ENCODE measurements around the gene JAGN1. TPM values are rescaled to one million over a fixed set of nuclear protein-coding genes. Genes with fewer than 3 reads are reported as not detected.

The JAGN1 gene
- total and polyA plus RNA-seq, 2 donors (not counting 1 experiment from before 2014, with no cell fraction given): 20.3 to 25.7 TPM

DNA sequence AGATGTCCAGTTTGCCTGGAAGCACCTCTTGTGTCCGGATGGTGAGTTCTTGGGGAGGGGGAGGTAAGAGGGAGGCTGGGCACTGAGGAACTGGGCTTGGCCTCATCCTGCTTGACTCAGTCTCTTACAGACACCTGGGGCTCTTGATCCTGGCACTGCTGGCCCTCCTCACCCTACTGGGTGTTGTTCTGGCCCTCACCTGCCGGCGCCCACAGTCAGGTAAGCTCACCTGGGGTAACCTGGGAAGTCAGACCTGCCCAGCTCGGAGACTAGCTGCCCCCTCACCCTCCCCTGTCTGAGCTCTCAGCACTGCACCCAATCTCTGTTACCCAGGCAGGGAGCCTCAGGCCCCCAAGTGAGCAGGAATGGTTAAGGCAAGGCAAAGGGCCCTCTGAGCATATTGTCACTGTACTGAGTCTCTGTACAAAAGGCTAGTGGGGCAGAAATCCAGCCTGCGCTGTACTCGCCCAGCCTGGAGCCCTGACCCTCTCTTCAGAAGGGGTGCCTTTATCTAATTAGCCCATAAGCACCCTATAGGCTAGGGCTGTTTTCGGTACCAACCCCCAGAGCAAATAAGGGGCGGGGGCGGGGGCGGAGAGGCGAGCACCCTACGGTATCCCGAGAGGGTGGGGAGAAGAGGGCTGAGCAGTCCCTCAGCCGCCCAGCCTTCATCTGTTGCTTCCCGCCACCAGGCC is 24.3 kb downstream of the JAGN1 start:
- peak overlapping the region; percentile 78 for H2AFZ ChIP-seq (ENCODE audit: insufficient read depth, low read depth, low read length, poor library complexity, severe bottlenecking)
- peaks cover 15% of the 10 kb centered on the region for H3K4me1 Mint-ChIP-seq
- H3K27ac Mint-ChIP-seq: no peak overlapping the region
- H3K36me3 ChIP-seq (replicated peaks in 1 of 2; ENCODE audit: control extremely low read depth in 1 of 2, control insufficient read depth in 1 of 2, extremely low read depth in 1 of 2, insufficient read depth in 2 of 2, low read length in 1 of 2): no peaks in the 10 kb centered on the region
- CTCF ChIA-PET: interaction anchor here (1.5 kb wide), 1 partner anchor 18 kb away, joined by 6 read pairs; the partner anchor contains the start of gene CRELD1
- peaks cover 17 to 20% of the 10 kb centered on the region in 2 donors for H3K4me1 ChIP-seq (ENCODE audit: control insufficient read depth in 2 of 2, insufficient read depth in 2 of 2, low read length in 2 of 2)
- POLR2A ChIA-PET: no interaction called here
- H3K9me3 ChIP-seq (ENCODE audit: control extremely low read depth in 1 of 3, control insufficient read depth in 2 of 3, insufficient read depth in 1 of 3, low read length in 2 of 3): no peaks in the 10 kb centered on the region
- intact Hi-C loops (cut with micrococcal nuclease): no loop called here
- DNase-seq (no peak), ATAC-seq (ENCODE audit: low read depth) (no peak)
- H3K79me2 ChIP-seq (ENCODE audit: control insufficient read depth, insufficient read depth, low read length): no peaks in the 10 kb centered on the region
- H3K4me3 ChIP-seq (ENCODE audit: control extremely low read depth in 1 of 5, extremely low read depth in 1 of 5, insufficient read depth in 1 of 5, low read depth in 2 of 5, low read length in 4 of 5): peak overlapping the region in 3 of 5 experiments; percentile 48 to 72 (median 51)
- no peaks in the 10 kb centered on the region for H3K9me3 Mint-ChIP-seq (ENCODE audit: insufficient read depth)
- H3K9ac ChIP-seq (ENCODE audit: low read length): peak overlapping the region; percentile 68
- no peak for TF ChIP-seq EZH2 (IDR thresholded peaks at IDR 0.05; ENCODE audit: borderline replicate concordance, insufficient read depth, low read depth, low read length, poor library complexity, severe bottlenecking)
- no peak for TF ChIP-seq CTCF (IDR thresholded peaks at IDR 0.05)
- peaks cover 11% of the 10 kb centered on the region for H3K27me3 Mint-ChIP-seq
- peak overlapping the region; percentile 98 for H3K4me2 ChIP-seq (replicated peaks; ENCODE audit: low read depth, low read length, poor library complexity, severe bottlenecking)
- H4K20me1 ChIP-seq (ENCODE audit: control insufficient read depth, insufficient read depth, low read length, poor library complexity, severe bottlenecking): no peaks in the 10 kb centered on the region
- H3K27ac ChIP-seq (ENCODE audit: low read length in 2 of 2): no peak overlapping the region
- H3K4me3 Mint-ChIP-seq: peak overlapping the region; percentile 83
- H3K27me3 ChIP-seq (replicated peaks in 1 of 4; ENCODE audit: control extremely low read depth in 1 of 4, control insufficient read depth in 3 of 4, insufficient read depth in 4 of 4, low read length in 3 of 4): peaks cover 0 to 29% (median 9%) of the 10 kb centered on the region in 4 experiments
- 38% methylated on average over 13 of the region's 15 CpGs for WGBS (ENCODE audit: insufficient coverage)

All from B cell (primary cell).